IMR-90 (cell line): ENCODE results near the gene CHMP1A. TPM values are rescaled to one million over a fixed set of nuclear protein-coding genes. Genes with fewer than 3 reads are reported as not detected.

Source experiments
- ATAC-seq: fragments of 200-7000 bp; cut with Tn5 transposase; 2 replicates; pipeline ENCODE4 v1.9.1; 2020; ENCODE audit warnings: low read depth, mild to moderate bottlenecking, moderate library complexity
- BruUV-seq: library from RNA; stranded (reverse); fragments of 400-500 nt; replicated peaks from 2 replicates; lab custom pipeline; 2021; lab: Mats Ljungman, UMichigan
- CTCF ChIA-PET: fragments of 300-600 bp; formaldehyde crosslinking; extraction: SDS; loops from one replicate; lab custom pipeline; 2021; ENCODE audit warnings: antibody characterized with exemption; lab: Yijun Ruan, JAX
- POLR2A ChIA-PET: fragments of 300-600 bp; sonication (Branson Sonifier 250); formaldehyde crosslinking; loops from one replicate; lab custom pipeline; 2022; ENCODE audit warnings: antibody characterized with exemption; ENCODE audit not compliant: unreplicated experiment; lab: Charles Lee
- DNase-seq: peaks from one replicate; pipeline ENCODE4 v3.0.0; 2013
- H2AFZ ChIP-seq: replicated peaks from 2 replicates; pipeline ENCODE3; 2013; ENCODE audit warnings: low read length, mild to moderate bottlenecking; ENCODE audit not compliant: poor library complexity
- H2AK5ac ChIP-seq: 2 replicates; pipeline ENCODE4 v1.6.1; 2013; ENCODE audit warnings: low read depth, low read length, inconsistent platforms
- H2AK9ac ChIP-seq: replicated peaks from 2 replicates; pipeline ENCODE3; 2013; ENCODE audit warnings: mild to moderate bottlenecking, low read depth, low read length, moderate library complexity; ENCODE audit not compliant: poor library complexity
- H2BK120ac ChIP-seq: 2 replicates; pipeline ENCODE4 v1.6.1; 2013; ENCODE audit warnings: low read depth, low read length, inconsistent platforms
- H2BK15ac ChIP-seq: 3 replicates; pipeline ENCODE4 v1.6.1; 2013; ENCODE audit warnings: low read depth, low read length, inconsistent platforms
- H2BK20ac ChIP-seq: 2 replicates; pipeline ENCODE4 v1.6.1; 2013; ENCODE audit warnings: low read depth, mild to moderate bottlenecking, inconsistent platforms, low read length, moderate library complexity
- H2BK5ac ChIP-seq: 2 replicates; pipeline ENCODE4 v1.6.1; 2013; ENCODE audit warnings: mild to moderate bottlenecking, low read depth, low read length, inconsistent platforms; ENCODE audit not compliant: poor library complexity, severe bottlenecking
- H3K14ac ChIP-seq: replicated peaks from 2 replicates; pipeline ENCODE4 v1.6.1; 2013; ENCODE audit warnings: low read depth, low read length, inconsistent platforms
- H3K18ac ChIP-seq: 2 replicates; pipeline ENCODE4 v1.6.1; 2013; ENCODE audit warnings: low read depth, low read length, control low read depth
- H3K23ac ChIP-seq: 2 replicates; pipeline ENCODE4 v1.6.1; 2013; ENCODE audit warnings: low read depth, low read length, inconsistent platforms
- H3K27ac ChIP-seq: 2 replicates; pipeline ENCODE4 v1.5.1; 2013; ENCODE audit warnings: mild to moderate bottlenecking, control low read depth, low read length; ENCODE audit not compliant: insufficient read depth
- H3K27me3 ChIP-seq: 2 replicates; pipeline ENCODE4 v1.6.1; 2013; ENCODE audit warnings: low read length; ENCODE audit not compliant: control insufficient read depth, insufficient read depth
- H3K36me3 ChIP-seq: 2 replicates; pipeline ENCODE4 v1.6.1; 2013; ENCODE audit warnings: low read length, mixed read lengths; ENCODE audit not compliant: control insufficient read depth, insufficient read depth
- H3K4ac ChIP-seq: 2 replicates; pipeline ENCODE4 v1.6.1; 2013; ENCODE audit warnings: low read depth, low read length, inconsistent platforms
- H3K4me1 ChIP-seq: 2 replicates; pipeline ENCODE4 v1.6.1; 2013; ENCODE audit warnings: low read length, mixed read lengths; ENCODE audit not compliant: control insufficient read depth, insufficient read depth
- H3K4me2 ChIP-seq: 2 replicates; pipeline ENCODE4 v1.6.1; 2013; ENCODE audit warnings: low read depth, mild to moderate bottlenecking, control low read depth, low read length, moderate library complexity
- H3K4me3 ChIP-seq: 2 replicates; pipeline ENCODE4 v1.5.1; 2013; ENCODE audit warnings: low read depth, mild to moderate bottlenecking, control low read depth, low read length, moderate library complexity; ENCODE audit not compliant: insufficient read depth
- H3K56ac ChIP-seq: 2 replicates; pipeline ENCODE4 v1.6.1; 2013; ENCODE audit warnings: low read length, inconsistent platforms; ENCODE audit not compliant: insufficient read depth; ENCODE audit errors: extremely low read depth
- H3K79me1 ChIP-seq, 2 experiments: 2 replicates each; pipeline ENCODE4 v1.6.1; 2013; ENCODE audit warnings: low read length in 2 of 2, inconsistent platforms in 1 of 2, low read depth in 1 of 2
- H3K9ac ChIP-seq: 2 replicates; pipeline ENCODE4 v1.6.1; 2013; ENCODE audit warnings: low read depth, low read length, control low read depth
- H3K9me1 ChIP-seq: 2 replicates; pipeline ENCODE4 v1.6.1; 2013; ENCODE audit warnings: low read length, inconsistent platforms; ENCODE audit not compliant: insufficient read depth
- H3K9me3 ChIP-seq: 2 replicates; pipeline ENCODE4 v1.6.1; 2013; ENCODE audit warnings: low read length; ENCODE audit not compliant: control insufficient read depth, insufficient read depth
- H4K20me1 ChIP-seq: 2 replicates; pipeline ENCODE4 v1.6.1; 2013; ENCODE audit warnings: low read length, inconsistent platforms; ENCODE audit not compliant: insufficient read depth
- H4K5ac ChIP-seq: 2 replicates; pipeline ENCODE4 v1.6.1; 2013; ENCODE audit warnings: mild to moderate bottlenecking, low read depth, low read length, control low read depth
- H4K8ac ChIP-seq, 2 experiments: 2 replicates each; pipeline ENCODE4 v1.6.1; 2013; ENCODE audit warnings: low read depth in 2 of 2, low read length in 2 of 2, control low read depth in 1 of 2, inconsistent platforms in 1 of 2
- H4K91ac ChIP-seq: 2 replicates; pipeline ENCODE4 v1.6.1; 2013; ENCODE audit warnings: low read depth, low read length, inconsistent platforms; ENCODE audit not compliant: insufficient read depth
- CEBPB ChIP-seq: IDR thresholded peaks from 2 replicates; pipeline ENCODE4 v1.6.1; 2012; ENCODE audit warnings: low read depth, low read length, improper control_type of control experiment
- CHD1 ChIP-seq: IDR thresholded peaks from 2 replicates; pipeline ENCODE4 v1.6.1; 2012; ENCODE audit warnings: low read depth, low read length, improper control_type of control experiment
- CTCF ChIP-seq: conservative IDR thresholded peaks from 2 replicates; pipeline ENCODE4 v1.5.1; 2012; ENCODE audit warnings: mild to moderate bottlenecking, low read depth, low read length, improper control_type of control experiment
- ELK1 ChIP-seq: fragments of 150-350 bp; IDR thresholded peaks from 2 replicates; pipeline ENCODE4 v1.6.1; 2016; ENCODE audit warnings: low read depth, mild to moderate bottlenecking, low read length, moderate library complexity, borderline replicate concordance
- FOS ChIP-seq: fragments of 150-350 bp; IDR thresholded peaks from 2 replicates; pipeline ENCODE4 v1.6.1; 2016; ENCODE audit warnings: low read depth, low read length
- MAZ ChIP-seq: IDR thresholded peaks from 2 replicates; pipeline ENCODE4 v1.6.1; 2012; ENCODE audit warnings: low read depth, mild to moderate bottlenecking, low read length, improper control_type of control experiment, moderate library complexity, borderline replicate concordance
- MXI1 ChIP-seq: IDR thresholded peaks from 2 replicates; pipeline ENCODE4 v1.6.1; 2012; ENCODE audit warnings: low read depth, mild to moderate bottlenecking, low read length, moderate library complexity, borderline replicate concordance
- POLR2A ChIP-seq: IDR thresholded peaks from 2 replicates; pipeline ENCODE4 v1.6.1; 2012; ENCODE audit warnings: mild to moderate bottlenecking, low read depth, low read length
- RAD21 ChIP-seq: IDR thresholded peaks from 2 replicates; pipeline ENCODE4 v1.6.1; 2012; ENCODE audit warnings: low read length, improper control_type of control experiment
- RCOR1 ChIP-seq: IDR thresholded peaks from 2 replicates; pipeline ENCODE4 v1.6.1; 2012; ENCODE audit warnings: mild to moderate bottlenecking, low read length, improper control_type of control experiment; ENCODE audit not compliant: insufficient replicate concordance
- WGBS, 2 experiments: methylation state at CpG; one replicate each; pipeline versions ENCODE4 v1.1.5 to v1.1.7; 2013; ENCODE audit warnings: missing lambda C conversion rate in 2 of 2; ENCODE audit not compliant: insufficient read length in 1 of 2; ENCODE audit errors: extremely low coverage in 2 of 2; 5-methylcytosine and 5-hydroxymethylcytosine counted together
- dilution Hi-C: fragments of 300-500 bp; cut with HindIII; formaldehyde crosslinking; loops from one replicate; pipeline ENCODE4 v1.14.3; 2018; ENCODE audit warnings: low sequenced_read_pairs; ENCODE audit not compliant: unreplicated experiment
- in situ Hi-C: fragments of 300-500 bp; cut with MboI; formaldehyde crosslinking; loops from 3 replicates; pipeline ENCODE4 v1.14.3; 2019; ENCODE audit warnings: low sequenced_read_pairs, inconsistent platforms, mixed read lengths
- intact Hi-C: fragments of 100-400 bp; cut with micrococcal nuclease; formaldehyde crosslinking; loops from 2 replicates; pipeline ENCODE4 v1.10.0; 2022
- polyA plus RNA-seq, 3 experiments: library from polyadenylated mRNA; depleted of rRNA; stranded (reverse); fragments of >200 nt; gene quantifications; 2 replicates each; pipeline ENCODE4 v1.2.3, GENCODE V29; 2012; ENCODE audit warnings: low replicate concordance in 1 of 3
- total RNA-seq: library from RNA; depleted of rRNA; stranded (reverse); fragments of >200 nt; gene quantifications from 2 replicates; pipeline ENCODE4 v1.2.3, GENCODE V29; 2012
- TF ChIP-seq, protein P1 (sequence below): fragments of 150-350 bp; IDR thresholded peaks from 2 replicates; pipeline ENCODE4 v1.6.1; 2017; ENCODE audit warnings: mild to moderate bottlenecking, antibody characterized with exemption, low read length, low read depth

Gene CHMP1A
- total and polyA plus RNA-seq, 2 of the 4 experiments (the other 2 are of a cell fraction) = 97.3 to 99.8 TPM

DNA sequence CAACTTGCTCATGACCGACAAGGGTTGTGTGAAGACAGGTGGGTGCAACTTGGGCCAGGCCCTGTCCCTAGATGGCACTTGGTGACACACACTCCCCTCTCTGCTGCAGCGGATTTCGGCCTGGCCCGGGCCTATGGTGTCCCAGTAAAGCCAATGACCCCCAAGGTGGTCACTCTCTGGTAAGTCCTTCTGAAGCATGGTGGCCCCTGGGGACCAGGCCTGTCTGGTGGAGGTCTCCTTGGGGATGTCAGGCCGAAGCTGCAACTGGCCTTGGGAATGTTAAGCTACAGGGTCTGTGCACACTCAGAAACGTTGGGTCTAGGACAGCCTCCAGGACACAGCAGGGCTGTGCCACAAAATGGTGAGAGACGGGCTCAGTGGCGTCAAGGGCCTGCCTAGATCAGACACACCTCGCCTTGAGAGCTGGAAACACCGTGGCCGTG, 35.8 kb upstream of the CHMP1A start (continued):
- TF ChIP-seq FOS = no peak
- no peak for TF ChIP-seq POLR2A
- no peak for TF ChIP-seq MAZ

- peaks cover 3% of the 10 kb centered on the region for H3K4me1 ChIP-seq
- no peak overlapping the region for H2AFZ ChIP-seq
- H3K27me3 ChIP-seq = no peaks in the 10 kb centered on the region
- DNase-seq (no peak), ATAC-seq (no peak)
- no peak overlapping the region for H2BK20ac ChIP-seq
- H2AK9ac ChIP-seq = no peak overlapping the region
- no peak overlapping the region for H3K18ac ChIP-seq
- H3K9ac ChIP-seq = no peak overlapping the region
- peaks cover 48% of the 10 kb centered on the region for H3K36me3 ChIP-seq
- intact Hi-C loops = no loop called here
- H4K20me1 ChIP-seq = peaks cover 15% of the 10 kb centered on the region
- no peak overlapping the region for H4K8ac ChIP-seq
- H3K14ac ChIP-seq = no peak overlapping the region
- H3K4ac ChIP-seq = no peak overlapping the region
- no peak overlapping the region for H3K27ac ChIP-seq
- H3K4me3 ChIP-seq = no peak overlapping the region
- no peak overlapping the region for H4K91ac ChIP-seq
- WGBS, 2 experiments = 95% methylated on average over 7 of the region's 13 CpGs; no CpG with 5 or more reads in 1 of the 2 experiments
- H3K4me2 ChIP-seq = no peak overlapping the region
- no peak overlapping the region for H3K56ac ChIP-seq
- CTCF ChIA-PET = no interaction called here
- dilution Hi-C loops = no loop called here
- TF ChIP-seq RCOR1 = no peak
- TF ChIP-seq CHD1 = no peak
- no peak for TF ChIP-seq POLR2A
- TF ChIP-seq RAD21 = no peak
- no peak for TF ChIP-seq ELK1
- no peak for TF ChIP-seq CEBPB
- no peak for TF ChIP-seq MXI1
- TF ChIP-seq, protein P1, sequence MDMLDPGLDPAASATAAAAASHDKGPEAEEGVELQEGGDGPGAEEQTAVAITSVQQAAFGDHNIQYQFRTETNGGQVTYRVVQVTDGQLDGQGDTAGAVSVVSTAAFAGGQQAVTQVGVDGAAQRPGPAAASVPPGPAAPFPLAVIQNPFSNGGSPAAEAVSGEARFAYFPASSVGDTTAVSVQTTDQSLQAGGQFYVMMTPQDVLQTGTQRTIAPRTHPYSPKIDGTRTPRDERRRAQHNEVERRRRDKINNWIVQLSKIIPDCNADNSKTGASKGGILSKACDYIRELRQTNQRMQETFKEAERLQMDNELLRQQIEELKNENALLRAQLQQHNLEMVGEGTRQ = no peak
- no peak for TF ChIP-seq FOS
- TF ChIP-seq CTCF = no peak
- H3K23ac ChIP-seq = no peak overlapping the region
- no peak overlapping the region for H2AK5ac ChIP-seq
- no peak overlapping the region for H2BK5ac ChIP-seq
- no peaks in the 10 kb centered on the region for H3K9me3 ChIP-seq
- BruUV-seq = no TSS peak
- in situ Hi-C loops = no loop called here
- no peak overlapping the region for H4K5ac ChIP-seq
- POLR2A ChIA-PET = no interaction called here
- no peak overlapping the region for H2BK120ac ChIP-seq
- peaks cover 28 to 35% of the 10 kb centered on the region in 2 experiments for H3K79me1 ChIP-seq
- H3K9me1 ChIP-seq = peaks cover 6% of the 10 kb centered on the region; the same call in 1 of the 2 replicates
- H2BK15ac ChIP-seq = no peak overlapping the region
Observed at GRCh38 chr16:89691986-89692569, 34.6 kb upstream of the CHMP1A start.
